ENCODE measurements around the gene INO80B. TPM values are rescaled to one million over a fixed set of nuclear protein-coding genes. Genes with fewer than 3 reads are reported as not detected.

The INO80B gene
- total and polyA plus RNA-seq, 2 donors (not counting 1 experiment from before 2014, with no cell fraction given), result 6.9 to 13.0 TPM

- Histone ChIP-seq H3K36me3 (ENCODE audit: control insufficient read depth, insufficient read depth, low read length) (peaks cover 4% of the 10 kb centered on the region), H4K20me1 (ENCODE audit: control insufficient read depth, extremely low read depth, insufficient read depth, low read length) (no peaks in the 10 kb centered on the region), H3K9ac (ENCODE audit: insufficient read depth, low read length) (peak within 1 kb of the TSS; percentile 98), H3K27me3 (ENCODE audit: control insufficient read depth, insufficient read depth, low read length) (peaks cover 16% of the 10 kb centered on the region), H3K27ac (ENCODE audit: insufficient read depth, low read length) (peak within 1 kb of the TSS; percentile 99), H2AFZ (ENCODE audit: low read length) (peak within 1 kb of the TSS; percentile 95), H3K4me1 (ENCODE audit: control insufficient read depth, extremely low read depth, insufficient read depth, low read length) (peaks cover 10% of the 10 kb centered on the region), H3K79me2 (ENCODE audit: control insufficient read depth, insufficient read depth, low read length) (peaks cover 15% of the 10 kb centered on the region), H3K9me3 (ENCODE audit: control insufficient read depth, insufficient read depth, low read depth, low read length) (no peaks in the 10 kb centered on the region), H3K4me2 (ENCODE audit: extremely low read depth, insufficient read depth, low read length) (peak within 1 kb of the TSS; percentile 99), H3K4me3 (replicated peaks in 1 of 4; ENCODE audit: control extremely low read depth in 1 of 4, insufficient read depth in 1 of 4, low read depth in 3 of 4, low read length in 4 of 4) (peak within 1 kb of the TSS; percentile 64 to 88 (median 80))
- DNase-seq (ENCODE audit: low read depth in 2 of 2), result peak; percentile 96 to 98
- TF ChIP-seq CTCF (conservative IDR thresholded peaks at IDR 0.05 in 1 of 2, IDR thresholded peaks at IDR 0.05 in 1 of 2; ENCODE audit: low read depth in 1 of 2, low read length in 2 of 2), result peak; percentile 19 to 43
- TF ChIP-seq EZH2 (IDR thresholded peaks at IDR 0.05; ENCODE audit: low read length, missing control alignments), result no peak
These were observed 52.4 kb downstream of the INO80B start, which contains the start of gene PCGF1 for GRCh38 chr2:74507145-74507925. Gene PCGF1 (minus strand): TSS chr2:74507695. CDS start chr2:74507668, 27 bp downstream.

Other genes with a start within 250 kb of the INO80B start
- under 0.01 and 0.17 TPM in 2 replicates for gene SLC4A5, start 111.7 kb upstream of the INO80B start, total RNA-seq
- 0.12 and 0.19 TPM in 2 replicates for gene SLC4A5, start 111.7 kb upstream of the INO80B start, polyA plus RNA-seq
- 157 and 228 TPM in 2 replicates for gene DCTN1, start 74.8 kb upstream of the INO80B start, total RNA-seq
- 133 and 193 TPM in 2 replicates for gene DCTN1, start 74.8 kb upstream of the INO80B start, polyA plus RNA-seq
- gene C2orf81, start 33.5 kb upstream of the INO80B start, total RNA-seq, result 0.77 and 1.5 TPM in 2 replicates
- 0.25 and 0.37 TPM in 2 replicates for gene C2orf81, start 33.5 kb upstream of the INO80B start, polyA plus RNA-seq
- 23.9 and 27.1 TPM in 2 replicates for gene WDR54, start 33.4 kb upstream of the INO80B start, total RNA-seq
- gene WDR54, start 33.4 kb upstream of the INO80B start, polyA plus RNA-seq, result 24.3 and 34.0 TPM in 2 replicates
- gene RTKN, start 13.2 kb upstream of the INO80B start, total RNA-seq, result 11.8 and 16.0 TPM in 2 replicates
- gene RTKN, start 13.2 kb upstream of the INO80B start, polyA plus RNA-seq, result 8.3 and 10.0 TPM in 2 replicates
- gene WBP1, start 3.4 kb downstream of the INO80B start, total RNA-seq, result 48.8 and 78.1 TPM in 2 replicates
- gene WBP1, start 3.4 kb downstream of the INO80B start, polyA plus RNA-seq, result 43.8 and 45.8 TPM in 2 replicates
- 49.1 and 56.0 TPM in 2 replicates for gene MOGS, start 10.3 kb downstream of the INO80B start, total RNA-seq
- gene MOGS, start 10.3 kb downstream of the INO80B start, polyA plus RNA-seq, result 37.1 and 39.5 TPM in 2 replicates
- 38.0 and 45.4 TPM in 2 replicates for gene MRPL53, start 17.6 kb downstream of the INO80B start, total RNA-seq
- 30.1 and 33.9 TPM in 2 replicates for gene MRPL53, start 17.6 kb downstream of the INO80B start, polyA plus RNA-seq
- 18.5 and 21.3 TPM in 2 replicates for gene CCDC142, start 27.9 kb downstream of the INO80B start, total RNA-seq
- gene CCDC142, start 27.9 kb downstream of the INO80B start, polyA plus RNA-seq, result 3.8 and 5.3 TPM in 2 replicates
- gene TTC31, start 28.0 kb downstream of the INO80B start, total RNA-seq, result 7.7 and 10.7 TPM in 2 replicates
- gene TTC31, start 28.0 kb downstream of the INO80B start, polyA plus RNA-seq, result 11.8 and 12.7 TPM in 2 replicates
- gene LBX2, start 44.5 kb downstream of the INO80B start, total RNA-seq, result 1.5 and 3.0 TPM in 2 replicates
- gene LBX2, start 44.5 kb downstream of the INO80B start, polyA plus RNA-seq, result 0.52 and 0.69 TPM in 2 replicates
- gene PCGF1, start 52.6 kb downstream of the INO80B start, total RNA-seq, result 31.3 and 35.5 TPM in 2 replicates
- gene PCGF1, start 52.6 kb downstream of the INO80B start, polyA plus RNA-seq, result 23.8 and 25.4 TPM in 2 replicates
- under 0.01 TPM in 1 of 2 replicates, not detected in the other for gene TLX2, start 59.4 kb downstream of the INO80B start, total RNA-seq
- not detected in 2 replicates for gene TLX2, start 59.4 kb downstream of the INO80B start, polyA plus RNA-seq
- not detected in 2 replicates for gene DQX1, start 71.1 kb downstream of the INO80B start, total RNA-seq
- not detected in 2 replicates for gene DQX1, start 71.1 kb downstream of the INO80B start, polyA plus RNA-seq
- gene AUP1, start 74.6 kb downstream of the INO80B start, total RNA-seq, result 70.4 and 73.7 TPM in 2 replicates
- 54.0 and 81.3 TPM in 2 replicates for gene AUP1, start 74.6 kb downstream of the INO80B start, polyA plus RNA-seq
- gene HTRA2, start 74.8 kb downstream of the INO80B start, total RNA-seq, result 45.7 and 47.8 TPM in 2 replicates
- 18.8 and 25.4 TPM in 2 replicates for gene HTRA2, start 74.8 kb downstream of the INO80B start, polyA plus RNA-seq
- 12.6 and 26.4 TPM in 2 replicates for gene LOXL3, start 98.9 kb downstream of the INO80B start, total RNA-seq
- 13.7 and 20.6 TPM in 2 replicates for gene LOXL3, start 98.9 kb downstream of the INO80B start, polyA plus RNA-seq
- gene DOK1, start 99.6 kb downstream of the INO80B start, total RNA-seq, result 25.7 and 31.7 TPM in 2 replicates
- 11.4 and 12.6 TPM in 2 replicates for gene DOK1, start 99.6 kb downstream of the INO80B start, polyA plus RNA-seq
- gene M1AP, start 193.2 kb downstream of the INO80B start, total RNA-seq, result not detected in 2 replicates
- 0.07 TPM in 1 of 2 replicates, not detected in the other for gene M1AP, start 193.2 kb downstream of the INO80B start, polyA plus RNA-seq
- 5.1 and 9.4 TPM in 2 replicates for gene SEMA4F, start 199.2 kb downstream of the INO80B start, total RNA-seq
- gene SEMA4F, start 199.2 kb downstream of the INO80B start, polyA plus RNA-seq, result 5.9 and 7.3 TPM in 2 replicates

Measured in fibroblast of lung (primary cell).